LNCaP clone FGC (cell line): ENCODE data around the gene SFXN4.

Source experiments
- DNase-seq: peaks from one replicate; pipeline ENCODE4 v3.0.0-alpha.2; 2011; ENCODE audit warnings: low read depth
- H3K4me3 ChIP-seq: 2 replicates; pipeline ENCODE4 v1.5.1; 2011; ENCODE audit warnings: mild to moderate bottlenecking, low read depth, low read length, control low read depth
- TF ChIP-seq, protein P1 (sequence below): IDR thresholded peaks from 2 replicates; pipeline ENCODE4 v1.5.1; 2012; ENCODE audit warnings: mild to moderate bottlenecking; ENCODE audit not compliant: control insufficient read depth, insufficient read depth; ENCODE audit errors: extremely low read depth

Gene SFXN4

DNA sequence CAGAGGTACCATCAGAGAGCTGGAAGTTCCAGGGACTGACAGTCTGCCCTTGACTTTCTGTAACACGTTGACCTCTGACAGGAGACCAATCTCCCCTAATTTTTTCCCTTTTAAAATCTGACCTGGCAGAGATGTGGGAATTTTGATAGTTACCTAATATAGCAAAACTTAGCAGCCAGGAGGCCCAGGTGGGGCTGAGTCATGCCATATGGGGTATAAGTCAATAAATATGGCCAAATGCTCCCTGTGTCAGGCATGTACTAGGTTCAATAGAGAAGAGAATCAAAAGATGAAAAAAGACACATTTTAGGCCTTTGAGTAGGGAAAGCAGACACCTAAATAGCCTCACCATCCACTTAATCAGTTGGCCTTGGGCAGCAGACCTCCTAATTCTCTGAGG lies 35.7 kb upstream of the SFXN4 start:
- no peak overlapping the region for H3K4me3 ChIP-seq
- TF ChIP-seq, protein P1, sequence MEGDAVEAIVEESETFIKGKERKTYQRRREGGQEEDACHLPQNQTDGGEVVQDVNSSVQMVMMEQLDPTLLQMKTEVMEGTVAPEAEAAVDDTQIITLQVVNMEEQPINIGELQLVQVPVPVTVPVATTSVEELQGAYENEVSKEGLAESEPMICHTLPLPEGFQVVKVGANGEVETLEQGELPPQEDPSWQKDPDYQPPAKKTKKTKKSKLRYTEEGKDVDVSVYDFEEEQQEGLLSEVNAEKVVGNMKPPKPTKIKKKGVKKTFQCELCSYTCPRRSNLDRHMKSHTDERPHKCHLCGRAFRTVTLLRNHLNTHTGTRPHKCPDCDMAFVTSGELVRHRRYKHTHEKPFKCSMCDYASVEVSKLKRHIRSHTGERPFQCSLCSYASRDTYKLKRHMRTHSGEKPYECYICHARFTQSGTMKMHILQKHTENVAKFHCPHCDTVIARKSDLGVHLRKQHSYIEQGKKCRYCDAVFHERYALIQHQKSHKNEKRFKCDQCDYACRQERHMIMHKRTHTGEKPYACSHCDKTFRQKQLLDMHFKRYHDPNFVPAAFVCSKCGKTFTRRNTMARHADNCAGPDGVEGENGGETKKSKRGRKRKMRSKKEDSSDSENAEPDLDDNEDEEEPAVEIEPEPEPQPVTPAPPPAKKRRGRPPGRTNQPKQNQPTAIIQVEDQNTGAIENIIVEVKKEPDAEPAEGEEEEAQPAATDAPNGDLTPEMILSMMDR: no peak
- no peak for DNase-seq

DNA sequence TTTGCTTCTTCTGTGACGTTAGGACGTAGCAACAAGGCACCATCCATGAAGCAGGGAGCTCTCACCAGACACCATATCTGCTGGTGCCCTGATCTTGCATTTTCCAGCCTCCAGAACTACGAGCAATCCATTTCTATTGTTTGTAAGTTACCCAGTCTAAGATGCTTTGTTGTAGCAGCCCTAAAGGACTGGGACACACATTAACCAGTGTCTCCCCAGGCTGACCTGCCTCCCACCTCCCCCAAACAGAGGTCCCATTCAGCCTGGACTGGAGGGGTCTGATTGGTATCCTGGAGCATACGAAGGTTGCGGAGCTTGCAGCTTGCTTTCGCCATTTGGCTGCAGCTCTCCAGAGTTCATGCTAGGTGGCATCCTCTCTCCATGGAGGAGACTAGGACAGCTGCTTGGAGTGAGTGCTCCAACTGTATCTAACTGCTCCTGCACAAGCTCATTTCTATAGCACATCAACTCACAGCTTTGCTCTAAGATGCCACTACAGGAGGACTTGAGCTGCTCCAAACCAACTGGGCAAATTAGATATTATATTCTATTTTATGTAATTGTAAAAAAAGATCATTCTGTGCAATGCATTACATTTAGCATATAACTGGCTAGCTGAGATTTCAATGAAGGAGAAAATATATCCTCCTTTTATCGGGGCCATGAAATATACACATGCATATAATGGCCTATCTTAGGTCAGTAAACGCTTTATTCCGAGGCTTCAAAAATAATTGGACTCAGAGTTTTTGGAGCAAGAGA lies 33.9 kb upstream of the SFXN4 start:
- peak; percentile 47 for DNase-seq
- TF ChIP-seq, protein P1: peak; percentile 97
- no peak overlapping the region for H3K4me3 ChIP-seq

DNA sequence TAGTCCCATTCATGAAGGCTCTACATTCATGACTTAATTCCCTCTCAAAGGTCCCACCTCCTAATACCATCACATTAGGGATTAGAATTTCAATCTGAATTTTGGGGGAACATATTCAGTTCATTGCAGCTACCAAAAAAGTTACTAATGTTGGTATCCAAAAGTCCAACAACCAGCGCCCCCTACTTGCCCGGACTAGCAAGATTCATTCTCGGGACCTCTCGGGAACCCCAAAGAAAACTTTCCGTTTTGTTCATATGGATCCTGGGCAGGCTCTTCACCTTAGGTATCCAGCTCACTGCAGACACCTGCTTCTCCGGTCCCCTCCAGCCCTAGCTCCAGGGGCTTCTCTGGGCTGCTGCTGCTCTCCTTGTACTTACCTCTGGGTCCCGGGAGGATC lies 32.9 kb upstream of the SFXN4 start:
- H3K4me3 ChIP-seq: no peak overlapping the region
- DNase-seq: no peak
- TF ChIP-seq, protein P1: no peak

DNA sequence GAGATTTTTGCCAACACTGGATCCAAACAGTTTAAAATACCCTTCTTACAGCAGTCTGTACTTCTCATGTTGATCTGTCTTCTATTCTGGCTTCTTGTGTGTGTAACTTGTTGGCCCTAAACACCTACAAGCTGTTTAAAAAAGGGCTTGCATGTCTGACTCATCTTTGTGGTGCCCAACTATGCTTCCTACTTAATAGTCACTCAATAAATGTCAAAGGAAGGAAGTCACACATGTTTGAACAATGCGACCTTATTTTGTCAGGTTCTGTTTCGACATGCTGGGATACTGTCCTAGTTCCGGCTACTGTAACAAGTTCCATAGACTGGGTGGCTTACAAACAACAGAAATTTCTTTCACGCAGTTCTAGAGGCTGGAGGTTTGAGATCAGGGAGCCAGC lies 32.4 kb upstream of the SFXN4 start:
- no peak for DNase-seq
- TF ChIP-seq, protein P1: no peak
- no peak overlapping the region for H3K4me3 ChIP-seq

DNA sequence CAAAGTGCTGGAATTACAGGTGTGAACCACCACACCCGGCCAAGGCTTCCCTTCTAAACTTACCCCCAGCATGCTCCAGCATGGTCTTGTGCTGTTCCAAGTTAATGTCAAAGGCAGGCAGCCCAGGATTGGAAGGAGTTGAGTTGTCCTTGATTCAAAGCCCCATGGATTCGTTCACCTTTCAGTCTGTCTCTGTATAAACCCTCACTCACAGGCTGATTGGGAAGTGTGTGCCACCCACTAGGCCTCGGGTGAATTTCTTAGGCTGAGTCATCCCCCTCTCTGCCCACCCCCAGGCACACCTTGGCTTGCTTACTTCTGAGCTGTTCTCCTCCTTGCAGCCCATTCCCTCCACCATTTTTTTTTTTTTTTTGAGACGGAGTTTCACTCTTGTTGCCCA lies 26.4 kb upstream of the SFXN4 start:
- TF ChIP-seq, protein P1: no peak
- no peak for DNase-seq
- H3K4me3 ChIP-seq: no peak overlapping the region

DNA sequence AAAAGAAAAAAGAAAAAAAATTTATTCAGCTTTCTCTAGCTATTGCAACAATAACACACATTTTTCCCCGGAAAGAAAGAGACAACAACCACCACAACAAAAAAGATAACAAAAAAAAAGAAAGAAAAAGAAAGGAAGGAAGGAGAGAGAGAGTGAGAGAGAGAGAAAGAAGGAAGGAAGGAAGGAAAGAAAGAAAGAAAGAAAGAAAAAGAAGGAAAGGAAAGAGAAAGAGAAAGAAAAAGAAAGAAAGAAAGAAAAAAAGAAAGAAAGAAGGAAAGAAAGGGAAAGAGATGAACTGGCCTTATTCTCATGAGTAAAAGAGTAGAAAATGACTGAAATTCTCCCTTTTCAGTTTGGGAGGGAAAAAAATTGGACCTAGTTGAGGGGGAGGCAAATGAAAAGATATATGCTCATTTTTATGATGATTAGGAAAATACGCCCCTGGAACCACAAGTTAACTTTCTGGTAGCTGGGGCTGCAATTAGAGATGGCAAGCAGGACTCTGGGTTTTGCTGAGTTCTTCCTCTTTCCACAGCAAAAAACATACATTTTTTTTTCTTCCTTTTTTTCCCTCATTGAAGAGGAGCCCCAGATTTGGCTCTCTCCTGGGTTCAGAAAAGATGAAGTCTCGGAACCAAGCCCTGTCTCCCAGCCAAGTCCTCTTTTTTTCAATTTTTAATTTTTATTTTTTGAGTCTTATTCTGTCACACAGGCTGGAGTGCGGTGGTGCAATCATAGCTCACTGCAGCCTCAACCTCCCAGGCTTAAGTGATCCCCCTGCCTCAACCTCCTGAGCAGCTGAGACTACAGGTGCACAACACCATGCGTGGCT lies 25.7 kb upstream of the SFXN4 start:
- no peak for DNase-seq
- TF ChIP-seq, protein P1: no peak
- no peak overlapping the region for H3K4me3 ChIP-seq
